Esophagus muscularis mucosa (tissue), 3 donors: ENCODE data around the gene CLVS2.

Source experiments
- POLR2A ChIP-seq: fragments of 450-650 bp; IDR thresholded peaks from one replicate; pipeline ENCODE4 v1.6.1; 2017; ENCODE audit warnings: antibody characterized with exemption, moderate library complexity, mild to moderate bottlenecking, low read depth
- TF ChIP-seq, protein P1 (sequence below), 3 experiments: fragments of 200-600 bp in 2 of 3; fragments of 450-650 bp in 1 of 3; sonication (generic) in 2 of 3; IDR thresholded peaks; one replicate each; pipeline ENCODE4 v1.5.1; 2017 to 2019; ENCODE audit warnings: antibody characterized with exemption in 3 of 3, mild to moderate bottlenecking in 2 of 3, moderate library complexity in 1 of 3

DNA sequence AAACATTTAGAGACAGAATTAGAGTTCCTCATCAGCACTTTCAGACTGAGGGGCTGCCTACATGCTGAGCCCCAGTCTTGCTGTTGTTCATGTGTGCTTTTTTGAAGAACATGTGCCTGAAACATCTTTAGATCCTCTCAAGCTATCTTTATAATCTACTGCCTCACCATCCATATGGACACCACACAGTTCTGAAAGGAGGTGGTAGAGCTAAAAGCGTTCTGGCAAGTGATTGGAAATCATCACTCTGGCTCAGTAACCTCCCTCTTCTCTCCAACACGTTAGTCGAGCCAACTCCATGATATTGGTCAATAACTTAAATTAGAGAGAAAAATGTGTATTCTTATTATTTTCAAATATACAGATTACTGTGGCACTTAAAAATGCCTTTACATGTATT is 40.6 kb downstream of the CLVS2 start:
- TF ChIP-seq POLR2A: no peak
- TF ChIP-seq, protein P1, sequence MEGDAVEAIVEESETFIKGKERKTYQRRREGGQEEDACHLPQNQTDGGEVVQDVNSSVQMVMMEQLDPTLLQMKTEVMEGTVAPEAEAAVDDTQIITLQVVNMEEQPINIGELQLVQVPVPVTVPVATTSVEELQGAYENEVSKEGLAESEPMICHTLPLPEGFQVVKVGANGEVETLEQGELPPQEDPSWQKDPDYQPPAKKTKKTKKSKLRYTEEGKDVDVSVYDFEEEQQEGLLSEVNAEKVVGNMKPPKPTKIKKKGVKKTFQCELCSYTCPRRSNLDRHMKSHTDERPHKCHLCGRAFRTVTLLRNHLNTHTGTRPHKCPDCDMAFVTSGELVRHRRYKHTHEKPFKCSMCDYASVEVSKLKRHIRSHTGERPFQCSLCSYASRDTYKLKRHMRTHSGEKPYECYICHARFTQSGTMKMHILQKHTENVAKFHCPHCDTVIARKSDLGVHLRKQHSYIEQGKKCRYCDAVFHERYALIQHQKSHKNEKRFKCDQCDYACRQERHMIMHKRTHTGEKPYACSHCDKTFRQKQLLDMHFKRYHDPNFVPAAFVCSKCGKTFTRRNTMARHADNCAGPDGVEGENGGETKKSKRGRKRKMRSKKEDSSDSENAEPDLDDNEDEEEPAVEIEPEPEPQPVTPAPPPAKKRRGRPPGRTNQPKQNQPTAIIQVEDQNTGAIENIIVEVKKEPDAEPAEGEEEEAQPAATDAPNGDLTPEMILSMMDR (IDR thresholded peaks at IDR 0.05): no peak
